HEK293 (cell line): ENCODE results near the gene FBXL13.

Experiments
- BCL11A ChIP-seq: fragments of 450-650 bp; formaldehyde crosslinking; IDR thresholded peaks from 2 replicates; pipeline ENCODE4 v1.5.1; 2016; ENCODE audit warnings: low read depth, missing biosample characterization, missing genetic modification characterization
- KLF10 ChIP-seq: fragments of 450-650 bp; IDR thresholded peaks from 2 replicates; pipeline ENCODE4 v1.5.1; 2018; ENCODE audit warnings: missing biosample characterization, mild to moderate bottlenecking, missing genetic modification characterization
- OSR2 ChIP-seq: fragments of 450-650 bp; formaldehyde crosslinking; IDR thresholded peaks from 2 replicates; pipeline ENCODE4 v1.5.1; 2016; ENCODE audit warnings: missing biosample characterization, missing genetic modification characterization
- PRDM1 ChIP-seq: fragments of 450-650 bp; formaldehyde crosslinking; IDR thresholded peaks from 2 replicates; pipeline ENCODE4; 2016; ENCODE audit warnings: missing biosample characterization, missing genetic modification characterization
- SALL2 ChIP-seq: fragments of 450-650 bp; formaldehyde crosslinking; IDR thresholded peaks from 2 replicates; pipeline ENCODE4 v1.5.0; 2017; ENCODE audit warnings: missing biosample characterization, mild to moderate bottlenecking, missing genetic modification characterization, borderline replicate concordance
- SCRT2 ChIP-seq: fragments of 450-650 bp; formaldehyde crosslinking; IDR thresholded peaks from 2 replicates; pipeline ENCODE4 v1.5.1; 2016; ENCODE audit warnings: missing biosample characterization, missing genetic modification characterization
- ZFP69B ChIP-seq: fragments of 450-650 bp; formaldehyde crosslinking; IDR thresholded peaks from 2 replicates; pipeline ENCODE4 v1.5.1; 2016; ENCODE audit warnings: missing biosample characterization, missing genetic modification characterization
- ZNF121 ChIP-seq: fragments of 450-650 bp; formaldehyde crosslinking; IDR thresholded peaks from 2 replicates; pipeline ENCODE4 v1.5.1; 2016; ENCODE audit warnings: missing biosample characterization, missing genetic modification characterization
- ZNF2 ChIP-seq: fragments of 450-650 bp; formaldehyde crosslinking; IDR thresholded peaks from 2 replicates; pipeline ENCODE4 v1.5.1; 2016; ENCODE audit warnings: missing biosample characterization, missing genetic modification characterization
- ZNF23 ChIP-seq: fragments of 450-650 bp; formaldehyde crosslinking; IDR thresholded peaks from 2 replicates; pipeline ENCODE4 v1.5.1; 2016; ENCODE audit warnings: missing biosample characterization, missing genetic modification characterization, borderline replicate concordance
- ZNF366 ChIP-seq: fragments of 450-650 bp; formaldehyde crosslinking; conservative IDR thresholded peaks from 2 replicates; pipeline ENCODE4 v1.5.1; 2016; ENCODE audit warnings: missing biosample characterization, missing genetic modification characterization
- ZNF580 ChIP-seq: fragments of 450-650 bp; formaldehyde crosslinking; IDR thresholded peaks from 2 replicates; pipeline ENCODE4 v1.5.1; 2016; ENCODE audit warnings: missing biosample characterization, missing genetic modification characterization
- ZNF623 ChIP-seq: fragments of 450-650 bp; formaldehyde crosslinking; IDR thresholded peaks from 2 replicates; pipeline ENCODE4 v1.5.1; 2016; ENCODE audit warnings: missing biosample characterization, missing genetic modification characterization
- ZNF626 ChIP-seq: fragments of 450-650 bp; sonication (Bioruptor Pico); formaldehyde crosslinking; IDR thresholded peaks from 2 replicates; pipeline ENCODE4 v1.5.1; 2018; ENCODE audit warnings: missing biosample characterization, missing genetic modification characterization, inconsistent platforms
- ZNF629 ChIP-seq: fragments of 450-650 bp; formaldehyde crosslinking; IDR thresholded peaks from 2 replicates; pipeline ENCODE4 v1.5.1; 2017; ENCODE audit warnings: missing biosample characterization, missing genetic modification characterization
- ZNF692 ChIP-seq: fragments of 450-650 bp; formaldehyde crosslinking; IDR thresholded peaks from 2 replicates; pipeline ENCODE4 v1.5.1; 2016; ENCODE audit warnings: missing biosample characterization, missing genetic modification characterization
- ZNF785 ChIP-seq: fragments of 450-650 bp; formaldehyde crosslinking; IDR thresholded peaks from 2 replicates; pipeline ENCODE4 v1.5.1; 2016; ENCODE audit warnings: missing biosample characterization, missing genetic modification characterization
- ZNF830 ChIP-seq: fragments of 450-650 bp; IDR thresholded peaks from 2 replicates; pipeline ENCODE4 v1.5.0; 2018; ENCODE audit warnings: missing biosample characterization, missing genetic modification characterization, low read depth, mild to moderate bottlenecking, moderate library complexity
- TF ChIP-seq, protein P1 (sequence below): fragments of 450-650 bp; formaldehyde crosslinking; IDR thresholded peaks from 2 replicates; pipeline ENCODE4 v1.5.1; 2016; ENCODE audit warnings: missing biosample characterization, missing genetic modification characterization
- TF ChIP-seq, protein P2 (sequence below): fragments of 450-650 bp; formaldehyde crosslinking; IDR thresholded peaks from 2 replicates; pipeline ENCODE4 v1.5.1; 2016; ENCODE audit warnings: missing biosample characterization, missing genetic modification characterization, borderline replicate concordance
- TF ChIP-seq, protein P3 (sequence below): sonication (generic); formaldehyde crosslinking; IDR thresholded peaks from 2 replicates; pipeline ENCODE4 v1.8.1; 2022; ENCODE audit warnings: mild to moderate bottlenecking, moderate library complexity, missing genetic modification reagents
- TF ChIP-seq, protein P4 (sequence below): fragments of 450-650 bp; formaldehyde crosslinking; IDR thresholded peaks from 2 replicates; pipeline ENCODE4 v1.5.1; 2016; ENCODE audit warnings: missing biosample characterization, missing genetic modification characterization
- TF ChIP-seq, protein P5 (sequence below): fragments of 450-650 bp; formaldehyde crosslinking; IDR thresholded peaks from 2 replicates; pipeline ENCODE4 v1.5.1; 2016; ENCODE audit warnings: missing biosample characterization, missing genetic modification characterization
- TF ChIP-seq, protein P6 (sequence below): fragments of 450-650 bp; formaldehyde crosslinking; IDR thresholded peaks from 2 replicates; pipeline ENCODE4 v1.5.1; 2016; ENCODE audit warnings: missing biosample characterization, missing genetic modification characterization

The FBXL13 gene

GRCh38 chr7:102991540-102992214, 82.9 kb downstream of the FBXL13 start (continued):
- TF ChIP-seq ZNF580 (peak; percentile 85), ZNF366 (tag by site-specific recombination) (peak; percentile 89), ZNF629 (peak; percentile 93), ZNF623 (tag by site-specific recombination) (no peak; the same call in 1 of the 2 replicates), ZNF692 (tag by site-specific recombination) (peak; percentile 66; the same call in 1 of the 2 replicates), ZNF23 (no peak), KLF10 (peak; percentile 76), OSR2 (tag by site-specific recombination) (peak; percentile 88), ZNF830 (tag by site-specific recombination) (no peak), ZNF785 (tag by site-specific recombination) (no peak), ZNF2 (peak; percentile 72; the same call in 1 of the 2 replicates), SCRT2 (0 out of 2 replicates have a peak, but pooled peaks have one; percentile 12), SALL2 (no peak), PRDM1 (tag by site-specific recombination) (no peak), ZNF626 (tag by site-specific recombination) (peak; percentile 41; the same call in 1 of the 2 replicates), ZFP69B (0 out of 2 replicates have a peak, but pooled peaks have one; percentile 63), BCL11A (peak; percentile 74; the same call in 1 of the 2 replicates), ZNF121 (no peak)
- TF ChIP-seq, protein P1, sequence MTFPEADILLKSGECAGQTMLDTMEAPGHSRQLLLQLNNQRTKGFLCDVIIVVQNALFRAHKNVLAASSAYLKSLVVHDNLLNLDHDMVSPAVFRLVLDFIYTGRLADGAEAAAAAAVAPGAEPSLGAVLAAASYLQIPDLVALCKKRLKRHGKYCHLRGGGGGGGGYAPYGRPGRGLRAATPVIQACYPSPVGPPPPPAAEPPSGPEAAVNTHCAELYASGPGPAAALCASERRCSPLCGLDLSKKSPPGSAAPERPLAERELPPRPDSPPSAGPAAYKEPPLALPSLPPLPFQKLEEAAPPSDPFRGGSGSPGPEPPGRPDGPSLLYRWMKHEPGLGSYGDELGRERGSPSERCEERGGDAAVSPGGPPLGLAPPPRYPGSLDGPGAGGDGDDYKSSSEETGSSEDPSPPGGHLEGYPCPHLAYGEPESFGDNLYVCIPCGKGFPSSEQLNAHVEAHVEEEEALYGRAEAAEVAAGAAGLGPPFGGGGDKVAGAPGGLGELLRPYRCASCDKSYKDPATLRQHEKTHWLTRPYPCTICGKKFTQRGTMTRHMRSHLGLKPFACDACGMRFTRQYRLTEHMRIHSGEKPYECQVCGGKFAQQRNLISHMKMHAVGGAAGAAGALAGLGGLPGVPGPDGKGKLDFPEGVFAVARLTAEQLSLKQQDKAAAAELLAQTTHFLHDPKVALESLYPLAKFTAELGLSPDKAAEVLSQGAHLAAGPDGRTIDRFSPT (tag by site-specific recombination): peak; percentile 95
- TF ChIP-seq, protein P2, sequence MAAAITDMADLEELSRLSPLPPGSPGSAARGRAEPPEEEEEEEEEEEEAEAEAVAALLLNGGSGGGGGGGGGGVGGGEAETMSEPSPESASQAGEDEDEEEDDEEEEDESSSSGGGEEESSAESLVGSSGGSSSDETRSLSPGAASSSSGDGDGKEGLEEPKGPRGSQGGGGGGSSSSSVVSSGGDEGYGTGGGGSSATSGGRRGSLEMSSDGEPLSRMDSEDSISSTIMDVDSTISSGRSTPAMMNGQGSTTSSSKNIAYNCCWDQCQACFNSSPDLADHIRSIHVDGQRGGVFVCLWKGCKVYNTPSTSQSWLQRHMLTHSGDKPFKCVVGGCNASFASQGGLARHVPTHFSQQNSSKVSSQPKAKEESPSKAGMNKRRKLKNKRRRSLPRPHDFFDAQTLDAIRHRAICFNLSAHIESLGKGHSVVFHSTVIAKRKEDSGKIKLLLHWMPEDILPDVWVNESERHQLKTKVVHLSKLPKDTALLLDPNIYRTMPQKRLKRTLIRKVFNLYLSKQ (tag by site-specific recombination): no peak
- TF ChIP-seq, protein P3, sequence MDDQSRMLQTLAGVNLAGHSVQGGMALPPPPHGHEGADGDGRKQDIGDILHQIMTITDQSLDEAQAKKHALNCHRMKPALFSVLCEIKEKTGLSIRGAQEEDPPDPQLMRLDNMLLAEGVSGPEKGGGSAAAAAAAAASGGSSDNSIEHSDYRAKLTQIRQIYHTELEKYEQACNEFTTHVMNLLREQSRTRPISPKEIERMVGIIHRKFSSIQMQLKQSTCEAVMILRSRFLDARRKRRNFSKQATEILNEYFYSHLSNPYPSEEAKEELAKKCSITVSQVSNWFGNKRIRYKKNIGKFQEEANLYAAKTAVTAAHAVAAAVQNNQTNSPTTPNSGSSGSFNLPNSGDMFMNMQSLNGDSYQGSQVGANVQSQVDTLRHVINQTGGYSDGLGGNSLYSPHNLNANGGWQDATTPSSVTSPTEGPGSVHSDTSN (CRISPR knock-in tag): no peak
- TF ChIP-seq, protein P4, sequence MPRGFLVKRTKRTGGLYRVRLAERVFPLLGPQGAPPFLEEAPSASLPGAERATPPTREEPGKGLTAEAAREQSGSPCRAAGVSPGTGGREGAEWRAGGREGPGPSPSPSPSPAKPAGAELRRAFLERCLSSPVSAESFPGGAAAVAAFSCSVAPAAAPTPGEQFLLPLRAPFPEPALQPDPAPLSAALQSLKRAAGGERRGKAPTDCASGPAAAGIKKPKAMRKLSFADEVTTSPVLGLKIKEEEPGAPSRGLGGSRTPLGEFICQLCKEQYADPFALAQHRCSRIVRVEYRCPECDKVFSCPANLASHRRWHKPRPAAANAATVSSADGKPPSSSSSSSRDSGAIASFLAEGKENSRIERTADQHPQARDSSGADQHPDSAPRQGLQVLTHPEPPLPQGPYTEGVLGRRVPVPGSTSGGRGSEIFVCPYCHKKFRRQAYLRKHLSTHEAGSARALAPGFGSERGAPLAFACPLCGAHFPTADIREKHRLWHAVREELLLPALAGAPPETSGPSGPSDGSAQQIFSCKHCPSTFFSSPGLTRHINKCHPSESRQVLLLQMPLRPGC: peak; percentile 96
- TF ChIP-seq, protein P5, sequence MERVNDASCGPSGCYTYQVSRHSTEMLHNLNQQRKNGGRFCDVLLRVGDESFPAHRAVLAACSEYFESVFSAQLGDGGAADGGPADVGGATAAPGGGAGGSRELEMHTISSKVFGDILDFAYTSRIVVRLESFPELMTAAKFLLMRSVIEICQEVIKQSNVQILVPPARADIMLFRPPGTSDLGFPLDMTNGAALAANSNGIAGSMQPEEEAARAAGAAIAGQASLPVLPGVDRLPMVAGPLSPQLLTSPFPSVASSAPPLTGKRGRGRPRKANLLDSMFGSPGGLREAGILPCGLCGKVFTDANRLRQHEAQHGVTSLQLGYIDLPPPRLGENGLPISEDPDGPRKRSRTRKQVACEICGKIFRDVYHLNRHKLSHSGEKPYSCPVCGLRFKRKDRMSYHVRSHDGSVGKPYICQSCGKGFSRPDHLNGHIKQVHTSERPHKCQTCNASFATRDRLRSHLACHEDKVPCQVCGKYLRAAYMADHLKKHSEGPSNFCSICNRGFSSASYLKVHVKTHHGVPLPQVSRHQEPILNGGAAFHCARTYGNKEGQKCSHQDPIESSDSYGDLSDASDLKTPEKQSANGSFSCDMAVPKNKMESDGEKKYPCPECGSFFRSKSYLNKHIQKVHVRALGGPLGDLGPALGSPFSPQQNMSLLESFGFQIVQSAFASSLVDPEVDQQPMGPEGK (tag by site-specific recombination): peak; percentile 64; the same call in 1 of the 2 replicates
- TF ChIP-seq, protein P6, sequence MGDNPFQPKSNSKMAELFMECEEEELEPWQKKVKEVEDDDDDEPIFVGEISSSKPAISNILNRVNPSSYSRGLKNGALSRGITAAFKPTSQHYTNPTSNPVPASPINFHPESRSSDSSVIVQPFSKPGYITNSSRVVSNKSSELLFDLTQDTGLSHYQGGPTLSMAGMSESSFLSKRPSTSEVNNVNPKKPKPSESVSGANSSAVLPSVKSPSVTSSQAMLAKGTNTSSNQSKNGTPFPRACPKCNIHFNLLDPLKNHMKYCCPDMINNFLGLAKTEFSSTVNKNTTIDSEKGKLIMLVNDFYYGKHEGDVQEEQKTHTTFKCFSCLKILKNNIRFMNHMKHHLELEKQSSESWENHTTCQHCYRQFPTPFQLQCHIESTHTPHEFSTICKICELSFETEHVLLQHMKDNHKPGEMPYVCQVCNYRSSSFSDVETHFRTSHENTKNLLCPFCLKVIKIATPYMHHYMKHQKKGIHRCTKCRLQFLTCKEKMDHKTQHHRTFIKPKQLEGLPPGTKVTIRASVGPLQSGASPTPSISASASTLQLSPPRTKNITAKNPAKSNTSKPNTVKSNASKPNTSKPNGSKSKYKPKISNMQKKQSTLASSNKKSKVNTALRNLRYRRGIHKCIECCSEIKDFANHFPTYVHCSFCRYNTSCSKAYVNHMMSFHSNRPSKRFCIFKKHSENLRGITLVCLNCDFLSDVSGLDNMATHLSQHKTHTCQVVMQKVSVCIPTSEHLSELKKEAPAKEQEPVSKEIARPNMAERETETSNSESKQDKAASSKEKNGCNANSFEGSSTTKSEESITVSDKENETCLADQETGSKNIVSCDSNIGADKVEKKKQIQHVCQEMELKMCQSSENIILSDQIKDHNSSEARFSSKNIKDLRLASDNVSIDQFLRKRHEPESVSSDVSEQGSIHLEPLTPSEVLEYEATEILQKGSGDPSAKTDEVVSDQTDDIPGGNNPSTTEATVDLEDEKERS (tag by site-specific recombination): no peak
